ENCODE measurements around the gene MCF2L2.

The MCF2L2 gene

GRCh38 chr3:183393625-183394024, 34.8 kb downstream of the MCF2L2 start:
- Histone ChIP-seq H3K4me3 (ENCODE audit: insufficient read length, low read depth) (no peak overlapping the region), H3K9ac (ENCODE audit: insufficient read length, low read depth) (no peak overlapping the region), H3K4me1 (ENCODE audit: insufficient read depth, insufficient read length) (peaks cover 2% of the 10 kb centered on the region), H3K27me3 (ENCODE audit: insufficient read depth, insufficient read length) (no peaks in the 10 kb centered on the region), H3K9me3 (ENCODE audit: insufficient read depth, low read length) (no peaks in the 10 kb centered on the region), H3K36me3 (ENCODE audit: insufficient read depth, insufficient read length, low read length) (no peaks in the 10 kb centered on the region)
- TF ChIP-seq SUZ12 (IDR thresholded peaks at IDR 0.05; ENCODE audit: extremely low read depth, insufficient read depth, insufficient read length) (no peak), ZNF274 (IDR thresholded peaks at IDR 0.05; ENCODE audit: low read depth, low read length) (no peak), YY1 (IDR thresholded peaks at IDR 0.05; ENCODE audit: insufficient read depth, insufficient read length) (no peak)
- no peak for DNase-seq (ENCODE audit: low read depth, low spot score)

- H3K36me3 ChIP-seq (ENCODE audit: insufficient read depth, insufficient read length, low read length): no peaks in the 10 kb centered on the region
- no peak overlapping the region for H3K4me3 ChIP-seq (ENCODE audit: insufficient read length, low read depth)
- H3K9ac ChIP-seq (ENCODE audit: insufficient read length, low read depth): no peak overlapping the region
- DNase-seq (ENCODE audit: low read depth, low spot score): no peak
- peaks cover 2% of the 10 kb centered on the region for H3K4me1 ChIP-seq (ENCODE audit: insufficient read depth, insufficient read length)
- H3K9me3 ChIP-seq (ENCODE audit: insufficient read depth, low read length): no peaks in the 10 kb centered on the region
- TF ChIP-seq ZNF274 (IDR thresholded peaks at IDR 0.05; ENCODE audit: low read depth, low read length) (no peak), SUZ12 (IDR thresholded peaks at IDR 0.05; ENCODE audit: extremely low read depth, insufficient read depth, insufficient read length) (no peak), YY1 (IDR thresholded peaks at IDR 0.05; ENCODE audit: insufficient read depth, insufficient read length) (no peak)
- no peaks in the 10 kb centered on the region for H3K27me3 ChIP-seq (ENCODE audit: insufficient read depth, insufficient read length)
These were observed 36.0 kb downstream of the MCF2L2 start for GRCh38 chr3:183392186-183393034.

DNA sequence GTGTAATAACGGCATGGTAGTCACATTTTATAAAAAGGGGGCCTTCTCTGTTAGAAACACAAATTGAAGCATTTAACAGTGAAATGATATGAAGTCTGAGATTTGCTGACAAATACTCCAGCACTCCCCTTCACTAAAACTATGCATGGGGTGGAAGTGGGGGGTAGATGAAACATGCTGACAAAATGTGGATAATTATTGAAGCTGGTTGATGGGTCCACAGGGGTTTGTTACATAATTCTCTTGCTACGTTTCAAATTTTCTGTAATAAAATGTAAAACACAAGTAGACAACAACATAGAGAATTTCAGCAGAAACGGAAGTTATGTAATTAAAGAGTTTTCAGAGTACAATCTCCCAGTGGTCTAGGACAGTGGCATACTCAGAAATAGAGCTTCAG, 37.0 kb downstream of the MCF2L2 start:
- H3K9ac ChIP-seq (ENCODE audit: insufficient read length, low read depth): no peak overlapping the region
- no peaks in the 10 kb centered on the region for H3K36me3 ChIP-seq (ENCODE audit: insufficient read depth, insufficient read length, low read length)
- no peaks in the 10 kb centered on the region for H3K9me3 ChIP-seq (ENCODE audit: insufficient read depth, low read length)
- no peak for DNase-seq (ENCODE audit: low read depth, low spot score)
- peaks cover 2% of the 10 kb centered on the region for H3K4me1 ChIP-seq (ENCODE audit: insufficient read depth, insufficient read length)
- H3K27me3 ChIP-seq (ENCODE audit: insufficient read depth, insufficient read length): no peaks in the 10 kb centered on the region
- no peak overlapping the region for H3K4me3 ChIP-seq (ENCODE audit: insufficient read length, low read depth)
- TF ChIP-seq SUZ12 (IDR thresholded peaks at IDR 0.05; ENCODE audit: extremely low read depth, insufficient read depth, insufficient read length): no peak

DNA sequence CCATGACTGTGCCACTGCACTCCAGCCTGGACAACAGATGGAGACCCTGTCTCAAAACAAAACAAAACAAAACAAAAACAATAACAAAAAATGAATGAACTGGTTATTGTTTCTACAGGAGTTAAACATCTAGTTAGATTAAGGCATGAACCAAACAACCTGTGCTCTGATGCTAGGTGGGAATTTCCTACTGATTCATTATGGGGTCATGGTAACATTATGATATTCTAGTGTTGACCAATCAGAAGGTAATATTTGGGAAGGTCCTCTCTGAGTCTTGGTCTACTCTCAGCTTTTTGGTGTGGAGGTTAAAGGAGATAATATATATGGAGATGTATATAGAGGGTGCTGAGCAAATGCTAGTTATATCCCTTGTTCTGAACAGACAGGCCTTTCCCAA, 37.6 kb downstream of the MCF2L2 start:
- peaks cover 2% of the 10 kb centered on the region for H3K4me1 ChIP-seq (ENCODE audit: insufficient read depth, insufficient read length)
- no peak overlapping the region for H3K4me3 ChIP-seq (ENCODE audit: insufficient read length, low read depth)
- no peaks in the 10 kb centered on the region for H3K9me3 ChIP-seq (ENCODE audit: insufficient read depth, low read length)
- H3K27me3 ChIP-seq (ENCODE audit: insufficient read depth, insufficient read length): no peaks in the 10 kb centered on the region
- no peak overlapping the region for H3K9ac ChIP-seq (ENCODE audit: insufficient read length, low read depth)
- DNase-seq (ENCODE audit: low read depth, low spot score): no peak
- TF ChIP-seq SUZ12 (IDR thresholded peaks at IDR 0.05; ENCODE audit: extremely low read depth, insufficient read depth, insufficient read length) (no peak), YY1 (IDR thresholded peaks at IDR 0.05; ENCODE audit: insufficient read depth, insufficient read length) (no peak), ZNF274 (IDR thresholded peaks at IDR 0.05; ENCODE audit: low read depth, low read length) (no peak)
- H3K36me3 ChIP-seq (ENCODE audit: insufficient read depth, insufficient read length, low read length): no peaks in the 10 kb centered on the region

DNA sequence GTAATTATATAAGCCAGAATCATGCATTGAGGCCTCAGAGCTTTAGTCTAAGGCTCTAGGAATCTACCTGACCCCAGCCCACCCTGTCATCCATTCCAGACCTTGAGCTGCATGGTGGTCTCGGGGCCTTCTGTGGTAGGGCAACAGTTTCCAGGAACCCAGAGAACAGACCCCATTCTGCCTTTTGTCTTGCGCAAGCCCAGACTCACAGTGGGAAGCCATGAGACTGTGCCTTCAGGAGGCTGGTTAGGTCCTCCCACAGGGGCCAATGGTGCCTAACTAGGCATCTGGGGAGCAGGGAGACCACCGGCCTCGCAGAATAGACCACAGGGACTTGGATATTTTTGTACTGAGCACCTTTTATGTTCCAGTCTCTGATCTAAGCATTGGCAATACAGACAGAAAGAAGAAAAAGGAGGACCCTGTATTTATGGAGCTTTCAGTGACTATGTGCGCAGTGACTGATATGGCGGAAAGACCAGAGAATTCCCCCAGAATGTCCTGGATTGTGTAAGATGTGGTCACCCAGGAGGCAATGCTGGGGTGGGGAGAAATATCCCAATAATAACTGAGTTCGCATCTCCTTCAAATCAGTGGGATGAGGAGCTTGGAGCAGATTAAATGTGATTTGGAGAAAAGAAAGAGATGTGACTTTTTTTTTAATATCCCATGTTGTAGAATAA, 40.1 kb downstream of the MCF2L2 start:
- Histone ChIP-seq H3K9ac (ENCODE audit: insufficient read length, low read depth) (no peak overlapping the region), H3K36me3 (ENCODE audit: insufficient read depth, insufficient read length, low read length) (no peaks in the 10 kb centered on the region), H3K4me3 (ENCODE audit: insufficient read length, low read depth) (no peak overlapping the region), H3K4me1 (ENCODE audit: insufficient read depth, insufficient read length) (peaks cover 2% of the 10 kb centered on the region), H3K9me3 (ENCODE audit: insufficient read depth, low read length) (no peaks in the 10 kb centered on the region), H3K27me3 (ENCODE audit: insufficient read depth, insufficient read length) (no peaks in the 10 kb centered on the region)
- no peak for TF ChIP-seq ZNF274 (IDR thresholded peaks at IDR 0.05; ENCODE audit: low read depth, low read length)
- TF ChIP-seq YY1 (IDR thresholded peaks at IDR 0.05; ENCODE audit: insufficient read depth, insufficient read length): no peak
- TF ChIP-seq SUZ12 (IDR thresholded peaks at IDR 0.05; ENCODE audit: extremely low read depth, insufficient read depth, insufficient read length): no peak
- DNase-seq (ENCODE audit: low read depth, low spot score): no peak

- H3K9ac ChIP-seq (ENCODE audit: insufficient read length, low read depth): no peak overlapping the region
- H3K9me3 ChIP-seq (ENCODE audit: insufficient read depth, low read length): no peaks in the 10 kb centered on the region
- H3K4me3 ChIP-seq (ENCODE audit: insufficient read length, low read depth): no peak overlapping the region
- H3K4me1 ChIP-seq (ENCODE audit: insufficient read depth, insufficient read length): peaks cover 2% of the 10 kb centered on the region
- no peaks in the 10 kb centered on the region for H3K36me3 ChIP-seq (ENCODE audit: insufficient read depth, insufficient read length, low read length)
- H3K27me3 ChIP-seq (ENCODE audit: insufficient read depth, insufficient read length): no peaks in the 10 kb centered on the region
- no peak for TF ChIP-seq SUZ12 (IDR thresholded peaks at IDR 0.05; ENCODE audit: extremely low read depth, insufficient read depth, insufficient read length)
- no peak for TF ChIP-seq YY1 (IDR thresholded peaks at IDR 0.05; ENCODE audit: insufficient read depth, insufficient read length)
- DNase-seq (ENCODE audit: low read depth, low spot score): no peak
These were observed 40.6 kb downstream of the MCF2L2 start for GRCh38 chr3:183387797-183388196.

GRCh38 chr3:183386651-183387050, 41.8 kb downstream of the MCF2L2 start:
- Histone ChIP-seq H3K4me3 (ENCODE audit: insufficient read length, low read depth) (no peak overlapping the region), H3K36me3 (ENCODE audit: insufficient read depth, insufficient read length, low read length) (no peaks in the 10 kb centered on the region), H3K4me1 (ENCODE audit: insufficient read depth, insufficient read length) (no peaks in the 10 kb centered on the region), H3K9ac (ENCODE audit: insufficient read length, low read depth) (no peak overlapping the region), H3K9me3 (ENCODE audit: insufficient read depth, low read length) (no peaks in the 10 kb centered on the region), H3K27me3 (ENCODE audit: insufficient read depth, insufficient read length) (no peaks in the 10 kb centered on the region)
- no peak for TF ChIP-seq SUZ12 (IDR thresholded peaks at IDR 0.05; ENCODE audit: extremely low read depth, insufficient read depth, insufficient read length)
- TF ChIP-seq YY1 (IDR thresholded peaks at IDR 0.05; ENCODE audit: insufficient read depth, insufficient read length): no peak
- no peak for TF ChIP-seq ZNF274 (IDR thresholded peaks at IDR 0.05; ENCODE audit: low read depth, low read length)
- no peak for DNase-seq (ENCODE audit: low read depth, low spot score)

Measured in NT2/D1 (cell line).